Neutrophil (primary cell): ENCODE measurements around the gene NXN.

Experiments
- H3K27ac ChIP-seq: fragments of 200-600 bp; sonication (generic); 2 replicates; pipeline ENCODE4 v1.5.1; 2016; ENCODE audit warnings: mild to moderate bottlenecking, moderate library complexity
- H3K27me3 ChIP-seq: fragments of 200-600 bp; sonication (generic); 2 replicates; pipeline ENCODE4 v1.6.0; 2016; ENCODE audit warnings: mild to moderate bottlenecking
- H3K36me3 ChIP-seq: fragments of 200-600 bp; sonication (generic); 2 replicates; pipeline ENCODE4 v1.5.1; 2017
- H3K4me1 ChIP-seq, 2 experiments: fragments of 200-600 bp in 1 of 2; sonication (generic) in 1 of 2; 1 replicate in 1 of 2; 2 replicates in 1 of 2; pipeline versions ENCODE4 v1.5.1 to v1.6.1; 2013 to 2016; ENCODE audit warnings: low read depth in 1 of 2, low read length in 1 of 2, mild to moderate bottlenecking in 1 of 2, moderate library complexity in 1 of 2; ENCODE audit not compliant: control insufficient read depth in 1 of 2, insufficient read depth in 1 of 2
- H3K4me3 ChIP-seq, 2 experiments: fragments of 200-600 bp in 1 of 2; sonication (generic) in 1 of 2; 1 replicate in 1 of 2; 2 replicates in 1 of 2; pipeline ENCODE4 v1.5.1; 2013 to 2016; ENCODE audit warnings: low read depth in 1 of 2, low read length in 1 of 2, mild to moderate bottlenecking in 1 of 2, moderate library complexity in 1 of 2
- H3K9me3 ChIP-seq: fragments of 200-600 bp; sonication (generic); 2 replicates; pipeline ENCODE4 v1.5.1; 2016
- TF ChIP-seq, protein P1 (sequence below): fragments of 200-600 bp; sonication (generic); IDR thresholded peaks from 2 replicates; pipeline ENCODE4 v1.5.1; 2016; ENCODE audit warnings: antibody characterized with exemption

The NXN gene

DNA sequence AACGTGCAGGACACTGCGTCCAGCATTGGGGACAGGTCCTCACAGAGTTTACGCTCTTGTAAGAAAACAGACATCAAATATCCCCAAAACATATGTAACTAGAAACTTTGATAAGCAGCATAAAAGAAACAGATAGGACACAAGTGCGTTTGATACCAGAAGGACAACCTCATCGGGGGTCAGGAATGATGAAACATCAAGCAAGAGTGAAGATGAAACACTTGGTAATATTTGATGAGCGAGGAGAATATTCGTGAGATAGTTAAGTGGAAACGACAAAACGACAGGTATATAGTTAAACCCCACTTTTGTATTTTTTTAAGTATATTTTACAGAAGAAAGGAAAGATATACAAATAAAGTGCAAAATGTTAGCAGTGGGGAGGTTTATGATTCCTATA, 55.9 kb downstream of the NXN start:
- Histone ChIP-seq H3K9me3 (no peaks in the 10 kb centered on the region), H3K27me3 (peaks cover 17% of the 10 kb centered on the region), H3K4me1 (no peaks in the 10 kb centered on the region), H3K27ac (no peak overlapping the region), H3K36me3 (no peaks in the 10 kb centered on the region), H3K4me3 (no peak overlapping the region)
- TF ChIP-seq, protein P1, sequence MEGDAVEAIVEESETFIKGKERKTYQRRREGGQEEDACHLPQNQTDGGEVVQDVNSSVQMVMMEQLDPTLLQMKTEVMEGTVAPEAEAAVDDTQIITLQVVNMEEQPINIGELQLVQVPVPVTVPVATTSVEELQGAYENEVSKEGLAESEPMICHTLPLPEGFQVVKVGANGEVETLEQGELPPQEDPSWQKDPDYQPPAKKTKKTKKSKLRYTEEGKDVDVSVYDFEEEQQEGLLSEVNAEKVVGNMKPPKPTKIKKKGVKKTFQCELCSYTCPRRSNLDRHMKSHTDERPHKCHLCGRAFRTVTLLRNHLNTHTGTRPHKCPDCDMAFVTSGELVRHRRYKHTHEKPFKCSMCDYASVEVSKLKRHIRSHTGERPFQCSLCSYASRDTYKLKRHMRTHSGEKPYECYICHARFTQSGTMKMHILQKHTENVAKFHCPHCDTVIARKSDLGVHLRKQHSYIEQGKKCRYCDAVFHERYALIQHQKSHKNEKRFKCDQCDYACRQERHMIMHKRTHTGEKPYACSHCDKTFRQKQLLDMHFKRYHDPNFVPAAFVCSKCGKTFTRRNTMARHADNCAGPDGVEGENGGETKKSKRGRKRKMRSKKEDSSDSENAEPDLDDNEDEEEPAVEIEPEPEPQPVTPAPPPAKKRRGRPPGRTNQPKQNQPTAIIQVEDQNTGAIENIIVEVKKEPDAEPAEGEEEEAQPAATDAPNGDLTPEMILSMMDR: no peak

DNA sequence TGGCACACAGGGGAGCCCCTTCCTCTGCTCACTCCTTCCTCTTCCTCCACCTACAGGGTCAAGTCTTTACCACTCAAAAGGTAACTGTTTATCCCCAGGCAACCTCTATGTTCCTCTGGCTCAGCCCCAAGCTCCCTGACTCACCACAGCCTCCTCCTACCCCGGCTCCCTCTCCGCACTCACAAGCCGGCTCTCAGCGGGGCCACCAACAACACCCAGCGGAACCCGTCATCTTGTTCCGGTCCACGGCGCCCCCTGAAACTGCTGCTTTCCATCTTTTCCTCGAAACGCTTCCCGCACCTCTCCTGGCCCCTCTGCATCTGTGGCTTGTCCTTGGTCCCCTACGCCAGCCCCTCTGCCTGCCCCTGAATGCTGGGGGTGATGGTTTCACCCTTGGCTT, 58.4 kb downstream of the NXN start:
- Histone ChIP-seq H3K4me1 (no peaks in the 10 kb centered on the region), H3K27me3 (peaks cover 15% of the 10 kb centered on the region), H3K36me3 (no peaks in the 10 kb centered on the region), H3K9me3 (no peaks in the 10 kb centered on the region), H3K27ac (no peak overlapping the region), H3K4me3 (no peak overlapping the region)
- TF ChIP-seq, protein P1: no peak

DNA sequence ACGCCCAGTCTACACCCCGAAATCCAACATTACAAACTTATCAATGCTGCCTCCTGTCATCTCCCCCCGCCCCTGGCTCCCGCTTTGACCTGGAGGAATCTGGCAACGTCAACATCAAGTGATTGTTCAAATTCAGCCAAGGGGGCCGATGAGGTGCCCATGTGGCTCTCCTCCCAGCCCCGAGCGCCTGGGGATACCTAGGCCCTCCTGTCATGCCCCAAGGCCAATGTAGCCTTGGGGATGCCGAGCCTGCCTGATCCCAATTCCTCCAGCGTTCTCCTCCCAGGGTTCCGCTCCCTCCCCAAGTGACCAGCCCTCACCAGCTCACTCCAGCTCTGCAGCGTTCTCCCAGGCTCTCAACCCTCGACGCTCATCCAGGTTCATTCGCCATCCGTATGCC, 59.4 kb downstream of the NXN start:
- Histone ChIP-seq H3K4me3 (no peak overlapping the region), H3K4me1 (peaks cover 8% of the 10 kb centered on the region in 2 experiments), H3K27me3 (peaks cover 7% of the 10 kb centered on the region), H3K36me3 (no peaks in the 10 kb centered on the region), H3K27ac (no peak overlapping the region), H3K9me3 (no peaks in the 10 kb centered on the region)
- TF ChIP-seq, protein P1: no peak

DNA sequence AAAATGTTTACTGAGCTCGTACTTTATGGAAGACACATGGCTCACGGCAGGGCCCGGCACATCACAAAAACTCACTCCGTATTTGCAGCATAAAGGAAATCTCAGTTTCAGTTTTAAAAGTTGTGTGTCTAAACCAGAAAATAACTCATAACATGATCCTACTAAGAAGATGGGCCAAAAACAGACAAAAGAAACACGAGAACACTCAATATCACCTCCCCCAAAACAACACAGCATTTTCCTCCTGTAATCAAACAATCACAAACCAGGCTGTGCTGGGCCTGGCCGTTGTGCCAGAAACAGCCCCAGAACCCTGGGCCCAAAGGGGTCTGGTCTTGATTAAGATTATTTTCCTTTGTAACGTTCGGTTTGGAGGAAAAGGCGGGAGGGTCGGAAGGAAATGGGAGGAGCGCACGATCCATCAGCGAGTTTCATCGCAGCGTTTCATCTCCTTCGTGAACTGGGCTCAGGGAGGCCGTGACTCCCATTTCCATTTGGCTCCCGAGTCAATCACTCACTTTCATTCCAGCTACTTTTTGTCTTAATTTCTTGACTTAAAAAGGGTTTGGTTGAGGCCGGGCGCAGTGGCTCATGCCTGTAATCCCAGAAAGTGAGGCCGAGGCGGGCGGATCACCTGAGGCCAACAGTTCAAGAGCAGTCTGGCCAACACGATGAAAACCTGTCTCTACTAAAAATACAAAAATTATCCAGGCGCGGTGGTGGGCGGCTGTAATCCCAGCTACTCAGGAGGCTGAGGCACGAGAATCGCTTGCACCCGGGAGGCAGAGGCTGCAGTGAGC, 61.4 kb downstream of the NXN start:
- Histone ChIP-seq H3K9me3 (no peaks in the 10 kb centered on the region), H3K4me3 (no peak overlapping the region), H3K4me1 (peaks cover 9 to 10% of the 10 kb centered on the region in 2 experiments), H3K27me3 (peaks cover 7% of the 10 kb centered on the region), H3K36me3 (no peaks in the 10 kb centered on the region), H3K27ac (no peak overlapping the region)
- TF ChIP-seq, protein P1: no peak

DNA sequence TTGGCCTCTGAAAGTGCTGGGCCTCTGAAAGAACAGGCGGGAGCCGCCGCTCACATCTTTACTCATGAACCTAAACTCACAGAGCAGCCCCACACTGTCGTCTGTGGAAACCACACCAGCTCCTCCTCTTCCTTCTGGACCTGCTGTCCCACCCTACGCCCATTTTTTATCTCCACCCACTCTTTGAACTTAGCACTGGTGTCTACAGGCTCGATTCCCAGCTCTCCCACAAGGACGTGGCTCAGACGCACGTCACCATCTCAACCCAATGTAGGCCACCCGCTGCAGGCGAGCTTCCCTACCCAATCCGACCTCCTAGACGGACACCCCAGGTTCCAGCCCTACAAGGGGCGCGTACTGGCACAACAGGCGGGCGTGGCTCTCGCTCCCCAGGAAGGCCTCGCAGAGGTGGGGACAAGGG, 62.2 kb downstream of the NXN start:
- Histone ChIP-seq H3K27me3 (peaks cover 14% of the 10 kb centered on the region), H3K27ac (no peak overlapping the region), H3K9me3 (no peaks in the 10 kb centered on the region), H3K36me3 (no peaks in the 10 kb centered on the region), H3K4me1 (peaks cover 9 to 10% of the 10 kb centered on the region in 2 experiments), H3K4me3 (no peak overlapping the region)
- TF ChIP-seq, protein P1: no peak
